ENCODE data around the gene MAP3K9. TPM values are rescaled to one million over a fixed set of nuclear protein-coding genes. Genes with fewer than 3 reads are reported as not detected.

MAP3K9 gene
- total and polyA plus RNA-seq, 2 of the 8 experiments (the other 6 are each of a cell fraction or from before 2014, with no cell fraction given): 9.8 to 24.7 TPM

- H3K27ac ChIP-seq (ENCODE audit: low read depth, low read length): no peak overlapping the region
- no peak for TF ChIP-seq ATF3 (IDR thresholded peaks at IDR 0.05; ENCODE audit: insufficient read depth, low read depth, low read length)
- TF ChIP-seq CTBP2 (IDR thresholded peaks at IDR 0.05; ENCODE audit: borderline replicate concordance, insufficient read depth, insufficient read length, low read length): no peak
- TF ChIP-seq SAP30 (IDR thresholded peaks at IDR 0.05; ENCODE audit: insufficient read depth, insufficient replicate concordance, low read length): peak; percentile 37
- peak; percentile 75 for TF ChIP-seq EGR1 (IDR thresholded peaks at IDR 0.05; ENCODE audit: borderline replicate concordance, low read depth, low read length)
- TF ChIP-seq POLR2A (IDR thresholded peaks at IDR 0.05; ENCODE audit: control extremely low read depth in 1 of 2, low read depth in 2 of 2, low read length in 2 of 2): peak in 1 of 2 experiments; percentile 51; a peak in 1 of 3 replicates
- peak; percentile 43; the same call in 1 of the 2 replicates for TF ChIP-seq E2F6 (IDR thresholded peaks at IDR 0.05)
- peak; percentile 60; the same call in 1 of the 2 replicates for TF ChIP-seq TBP (IDR thresholded peaks at IDR 0.05; ENCODE audit: low read depth, low read length)
- no peak for TF ChIP-seq RXRA (IDR thresholded peaks at IDR 0.05; ENCODE audit: insufficient read depth, low read depth, low read length)
- TF ChIP-seq CREB1 (IDR thresholded peaks at IDR 0.05): 0 out of 2 replicates have a peak, but pooled peaks have one; percentile 6
- TF ChIP-seq RBBP5 (IDR thresholded peaks at IDR 0.05; ENCODE audit: borderline replicate concordance, low read depth, low read length): peak; percentile 17; the same call in 1 of the 2 replicates
Observed at GRCh38 chr14:70822530-70823185, 13.3 kb upstream of the MAP3K9 start.

More at GRCh38 chr14:70822530-70823185, 13.3 kb upstream of the MAP3K9 start:
- WGBS, 2 experiments (ENCODE audit: extremely low coverage in 1 of 2, insufficient coverage in 1 of 2, insufficient read length in 1 of 2, insufficient replicate concordance in 2 of 2, low coverage in 1 of 2, low lambda C conversion rate in 2 of 2, missing lambda C conversion rate in 1 of 2): 4% methylated on average over 12 of the region's 26 CpGs; no CpG with 5 or more reads in 1 of the 2 experiments
- H3K79me2 ChIP-seq (ENCODE audit: control insufficient read depth in 1 of 2, insufficient read depth in 2 of 2, low read length in 2 of 2): no peaks in the 10 kb centered on the region
- no peak overlapping the region for H2BK20ac ChIP-seq (ENCODE audit: low read length)
- peak overlapping the region; percentile 18; the same call in 1 of the 2 replicates for H2BK12ac ChIP-seq (ENCODE audit: low read depth, low read length)
- H2BK120ac ChIP-seq (replicated peaks; ENCODE audit: low read depth, low read length): no peak overlapping the region
- peaks cover 1 to 8% (median 6%) of the 10 kb centered on the region in 4 experiments; a peak in 5 of 7 replicates for H3K27me3 ChIP-seq (replicated peaks in 1 of 4; ENCODE audit: control insufficient read depth in 3 of 4, extremely low read depth in 1 of 4, insufficient read depth in 3 of 4, low read length in 3 of 4)
- H4K5ac ChIP-seq (ENCODE audit: insufficient read length, low read depth, low read length): no peak overlapping the region
- peak overlapping the region; percentile 73 to 81 for H3K4me2 ChIP-seq (ENCODE audit: insufficient read depth in 1 of 2, low read depth in 2 of 2, low read length in 2 of 2)
- no peak overlapping the region for H2AK5ac ChIP-seq (ENCODE audit: low read depth, low read length)
- POLR2A ChIA-PET (ENCODE audit: partially characterized antibody): interaction anchor here (0.6 to 7.3 kb wide), 7 partner anchors 9 to 223 kb away, joined by 3 to 57 read pairs (median 3); partner anchors contain the start of gene MAP3K9
- H3K56ac ChIP-seq (replicated peaks; ENCODE audit: insufficient read length, low read depth, low read length): no peak overlapping the region
- no peak overlapping the region for H3K23ac ChIP-seq (ENCODE audit: insufficient read length)
- H3K4ac ChIP-seq (replicated peaks; ENCODE audit: insufficient read length, low read depth, low read length): no peak overlapping the region
- no peak for FAIRE-seq
- no peaks in the 10 kb centered on the region for H3K36me3 ChIP-seq (ENCODE audit: control insufficient read depth in 2 of 4, insufficient read depth in 4 of 4, low read length in 3 of 4)
- DNase-seq (ENCODE audit: low read depth in 1 of 2, low spot score in 2 of 2): peak; percentile 65 to 83
- peak overlapping the region; percentile 95 for H2BK5ac ChIP-seq (ENCODE audit: low read depth, low read length)
- H3K9ac ChIP-seq (replicated peaks in 1 of 4; ENCODE audit: extremely low read depth in 1 of 4, low read depth in 3 of 4, low read length in 3 of 4): peak overlapping the region in 2 of 4 experiments; percentile 37 to 73; a peak in 4 of 7 replicates
- no peaks in the 10 kb centered on the region for H4K20me1 ChIP-seq (replicated peaks in 1 of 2; ENCODE audit: control insufficient read depth in 1 of 2, insufficient read depth in 2 of 2, low read length in 2 of 2)
- H2AFZ ChIP-seq (ENCODE audit: low read length): peak overlapping the region; percentile 56
- no peaks in the 10 kb centered on the region for H3K79me1 ChIP-seq (ENCODE audit: low read depth, low read length)
- H3K4me3 ChIP-seq (ENCODE audit: extremely low read depth in 1 of 4, insufficient read depth in 2 of 4, low read depth in 3 of 4, low read length in 4 of 4): peak overlapping the region; percentile 76 to 88 (median 81)
- 0 out of 2 replicates have a peak overlapping the region, but pooled peaks have one; percentile 63 for H2BK15ac ChIP-seq (ENCODE audit: low read length)
- H3K4me1 ChIP-seq (replicated peaks in 1 of 4; ENCODE audit: control insufficient read depth in 3 of 4, insufficient read depth in 4 of 4, low read length in 3 of 4): peaks cover 2 to 11% (median 6%) of the 10 kb centered on the region in 4 experiments; a peak in 5 of 7 replicates
- H3K14ac ChIP-seq (ENCODE audit: insufficient read length): no peak overlapping the region
- H4K91ac ChIP-seq (replicated peaks; ENCODE audit: insufficient read length, low read length): no peak overlapping the region
- H3K18ac ChIP-seq (ENCODE audit: extremely low read depth, low read length): peak overlapping the region; percentile 72; the same call in 1 of the 2 replicates
- CTCF ChIA-PET (ENCODE audit: partially characterized antibody): interaction anchor here (0.6 to 2.7 kb wide), 8 partner anchors 10 to 384 kb away, joined by 3 to 10 read pairs (median 3); no protein-coding TSS in a partner anchor
- no peaks in the 10 kb centered on the region for H3K9me3 ChIP-seq (ENCODE audit: insufficient read depth in 2 of 2, low read depth in 1 of 2, low read length in 1 of 2)
- peaks cover 5% of the 10 kb centered on the region for H3K23me2 ChIP-seq (ENCODE audit: low read depth, low read length)
- 0 out of 2 replicates have a peak overlapping the region, but pooled peaks have one; percentile 66 for H4K8ac ChIP-seq (ENCODE audit: extremely low read depth, insufficient read depth, low read length)

Data from H1 (cell line).